CD4-positive, CD25-positive, alpha-beta regulatory T cell (primary cell): Measurements from ENCODE around the gene WRAP73. TPM values are rescaled to one million over a fixed set of nuclear protein-coding genes. Genes with fewer than 3 reads are reported as not detected.

Source experiments
- ATAC-seq, 2 donors: fragments of 150-1000 bp; cut with Tn5 transposase; one replicate each; pipeline ENCODE4 v1.10.0; 2021; ENCODE audit warnings: low read depth in 2 of 2, moderate number of reproducible peaks in 2 of 2, moderate library complexity in 1 of 2
- DNase-seq, 3 donors: peaks; one replicate each; pipeline versions ENCODE4 v3.0.0 to v3.0.0-alpha.2; 2012 to 2022; ENCODE audit warnings: mixed read lengths in 1 of 3
- H3K27ac ChIP-seq: one replicate; pipeline ENCODE4 v1.7.0; 2013; ENCODE audit warnings: mild to moderate bottlenecking, low read length; ENCODE audit not compliant: insufficient read depth, poor library complexity, severe bottlenecking
- H3K27me3 ChIP-seq: one replicate; pipeline ENCODE4 v1.7.0; 2013; ENCODE audit warnings: low read length; ENCODE audit not compliant: control insufficient read depth, insufficient read depth
- H3K36me3 ChIP-seq: one replicate; pipeline ENCODE4 v1.7.0; 2013; ENCODE audit warnings: mild to moderate bottlenecking, low read length, moderate library complexity; ENCODE audit not compliant: control insufficient read depth, insufficient read depth
- H3K4me1 ChIP-seq: 2 replicates; pipeline ENCODE4 v1.7.0; 2013; ENCODE audit warnings: mild to moderate bottlenecking, low read length; ENCODE audit not compliant: insufficient read depth, control insufficient read depth, poor library complexity, severe bottlenecking
- H3K4me3 ChIP-seq: one replicate; pipeline ENCODE4 v1.7.0; 2013; ENCODE audit warnings: low read depth, mild to moderate bottlenecking, low read length, moderate library complexity
- H3K9me3 ChIP-seq, 2 experiments: 1 replicate in 1 of 2; 2 replicates in 1 of 2; pipeline ENCODE4 v1.7.0; 2013; ENCODE audit warnings: low read length in 2 of 2, mild to moderate bottlenecking in 1 of 2, moderate library complexity in 1 of 2; ENCODE audit not compliant: control insufficient read depth in 2 of 2
- H3K27ac Mint-ChIP-seq, 3 donors: one replicate each; pipeline ENCODE4 v1.8.0; 2020 to 2022; ENCODE audit warnings: mild to moderate bottlenecking in 3 of 3, mixed read lengths in 3 of 3, moderate library complexity in 2 of 3
- H3K27me3 Mint-ChIP-seq: one replicate; pipeline ENCODE4 v1.8.0; 2022; ENCODE audit warnings: mild to moderate bottlenecking, mixed read lengths
- H3K36me3 Mint-ChIP-seq: one replicate; pipeline ENCODE4 v1.8.0; 2020; ENCODE audit warnings: mixed read lengths
- H3K4me1 Mint-ChIP-seq, 4 donors: one replicate each; pipeline ENCODE4 v1.8.0; 2020 to 2022; ENCODE audit warnings: mixed read lengths in 4 of 4, mild to moderate bottlenecking in 1 of 4
- H3K4me3 Mint-ChIP-seq, 4 donors: one replicate each; pipeline ENCODE4 v1.8.0; 2020 to 2022; ENCODE audit warnings: mild to moderate bottlenecking in 4 of 4, mixed read lengths in 4 of 4, moderate library complexity in 3 of 4
- H3K9me3 Mint-ChIP-seq, 7 donors: one replicate each; pipeline ENCODE4 v1.8.0; 2020 to 2022; ENCODE audit warnings: mixed read lengths in 7 of 7, mild to moderate bottlenecking in 3 of 7, moderate library complexity in 2 of 7
- polyA plus RNA-seq, 4 donors: library from polyadenylated mRNA; unstranded; fragments of 300-500 nt; fragmentation: Illumina TruSeq; gene quantifications; one replicate each; pipeline ENCODE4 v1.2.3, GENCODE V29; 2021
- total RNA-seq: library from RNA; stranded (reverse); gene quantifications from one replicate; pipeline ENCODE4 v1.2.3, GENCODE V29; 2022

WRAP73 gene
- total and polyA plus RNA-seq, 5 donors from 2014 or later: 27.9 to 37.1 (median 36.4) TPM

DNA sequence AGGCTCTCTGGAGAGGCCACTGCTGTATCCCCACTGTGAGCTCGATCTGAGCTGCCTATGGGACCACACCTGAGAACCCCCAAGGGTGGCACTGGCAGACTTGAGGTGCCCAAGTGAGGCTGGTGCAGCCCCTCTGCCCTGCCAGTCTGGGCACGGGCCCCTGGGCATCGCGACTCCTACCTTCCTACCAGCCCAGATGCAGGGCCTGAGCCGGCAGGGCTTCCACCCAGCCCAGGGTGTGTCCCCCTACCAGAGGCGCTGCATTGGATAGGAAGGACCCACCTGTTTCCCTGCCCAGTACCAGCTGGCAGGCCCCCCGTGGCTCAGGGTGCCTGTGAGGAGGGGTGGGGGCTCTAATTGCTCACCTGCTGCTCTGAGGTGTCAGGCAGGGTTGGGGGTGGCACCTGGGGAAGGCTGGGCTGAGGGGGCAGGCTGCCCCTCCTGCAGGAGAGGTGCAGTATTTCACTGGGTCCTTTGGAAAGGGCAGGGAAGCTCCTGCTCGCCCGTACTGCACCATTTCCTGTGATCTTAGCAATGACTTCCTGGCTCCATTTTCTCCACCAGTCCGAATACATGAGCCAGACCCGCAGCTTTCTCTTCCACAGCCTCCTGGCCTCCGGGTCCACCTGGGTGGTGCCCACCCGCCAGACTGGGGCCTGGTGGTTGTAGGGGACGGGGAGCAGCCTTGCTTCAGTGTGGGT is 14.2 kb upstream of the WRAP73 start:
- no peaks in the 10 kb centered on the region for H3K36me3 Mint-ChIP-seq
- Histone ChIP-seq H3K27ac (no peak overlapping the region), H3K4me3 (no peak overlapping the region), H3K36me3 (no peaks in the 10 kb centered on the region), H3K9me3 (no peaks in the 10 kb centered on the region), H3K27me3 (no peaks in the 10 kb centered on the region), H3K4me1 (no peaks in the 10 kb centered on the region)
- H3K27ac Mint-ChIP-seq: peak overlapping the region in 1 of 3 donors; percentile 38
- H3K27me3 Mint-ChIP-seq: peaks cover 18% of the 10 kb centered on the region
- ATAC-seq (no peak), DNase-seq (no peak)
- H3K4me3 Mint-ChIP-seq: peak overlapping the region in 1 of 4 donors; percentile 51
- H3K4me1 Mint-ChIP-seq: no peaks in the 10 kb centered on the region
- H3K9me3 Mint-ChIP-seq: no peaks in the 10 kb centered on the region

DNA sequence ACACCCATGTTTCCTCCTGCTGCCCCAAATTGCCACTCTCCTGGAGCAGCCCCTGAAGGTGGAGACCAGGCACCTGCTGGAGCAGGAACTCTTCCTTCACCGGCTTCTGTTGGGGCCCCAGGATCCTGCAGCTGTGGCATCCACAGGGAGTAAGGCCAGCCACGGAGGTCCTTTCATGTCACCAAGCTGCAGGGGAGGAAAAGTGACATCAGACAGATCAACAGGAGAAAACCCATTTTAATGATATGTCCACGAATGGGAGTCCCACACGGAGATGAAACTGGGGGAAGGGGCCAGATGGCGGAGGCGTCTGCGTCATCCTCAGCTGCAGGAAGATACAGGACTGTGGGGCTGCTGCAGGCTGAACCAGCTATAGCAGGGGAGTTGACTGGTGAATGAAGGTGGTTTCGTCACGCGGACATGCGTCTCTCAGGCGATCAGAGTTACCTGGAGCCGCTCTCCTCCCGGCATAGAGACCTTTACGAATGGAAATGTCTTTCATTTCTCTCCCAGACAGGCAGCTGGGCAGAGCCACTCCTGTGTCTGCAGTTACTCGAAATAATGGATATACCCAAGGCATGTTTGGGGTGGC is 12.3 kb upstream of the WRAP73 start:
- no peaks in the 10 kb centered on the region for H3K4me1 ChIP-seq
- Mint-ChIP-seq H3K9me3 (no peaks in the 10 kb centered on the region), H3K4me3 (no peak overlapping the region), H3K27ac (no peak overlapping the region), H3K36me3 (no peaks in the 10 kb centered on the region), H3K27me3 (peaks cover 26% of the 10 kb centered on the region), H3K4me1 (no peaks in the 10 kb centered on the region)
- DNase-seq (no peak), ATAC-seq (no peak)
- no peak overlapping the region for H3K27ac ChIP-seq
- no peaks in the 10 kb centered on the region for H3K36me3 ChIP-seq
- no peak overlapping the region for H3K4me3 ChIP-seq
- H3K9me3 ChIP-seq: no peaks in the 10 kb centered on the region
- H3K27me3 ChIP-seq: no peaks in the 10 kb centered on the region

DNA sequence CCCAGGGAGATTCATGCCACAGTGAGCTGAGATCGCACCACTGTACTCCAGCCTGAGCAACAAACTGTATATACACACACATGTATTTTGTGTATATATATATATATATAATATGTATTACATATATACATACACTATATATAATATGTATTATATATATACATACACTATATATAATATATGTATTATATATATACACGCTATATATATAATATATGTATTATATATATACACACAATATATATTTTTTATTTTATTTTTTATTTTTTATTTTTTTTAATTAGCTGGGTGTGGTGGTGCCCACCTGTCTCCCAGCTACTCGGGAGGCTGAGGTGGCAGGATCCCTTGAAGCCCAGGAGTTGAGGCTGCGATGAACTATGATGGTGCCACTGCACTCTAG is 11.7 kb upstream of the WRAP73 start:
- no peaks in the 10 kb centered on the region for H3K9me3 Mint-ChIP-seq
- Histone ChIP-seq H3K4me3 (no peak overlapping the region), H3K27me3 (no peaks in the 10 kb centered on the region), H3K4me1 (no peaks in the 10 kb centered on the region), H3K27ac (no peak overlapping the region), H3K36me3 (no peaks in the 10 kb centered on the region), H3K9me3 (no peaks in the 10 kb centered on the region)
- H3K36me3 Mint-ChIP-seq: no peaks in the 10 kb centered on the region
- H3K4me3 Mint-ChIP-seq: no peak overlapping the region
- no peak for DNase-seq
- ATAC-seq: no peak
- peaks cover 31% of the 10 kb centered on the region for H3K27me3 Mint-ChIP-seq
- no peaks in the 10 kb centered on the region for H3K4me1 Mint-ChIP-seq
- H3K27ac Mint-ChIP-seq: no peak overlapping the region

DNA sequence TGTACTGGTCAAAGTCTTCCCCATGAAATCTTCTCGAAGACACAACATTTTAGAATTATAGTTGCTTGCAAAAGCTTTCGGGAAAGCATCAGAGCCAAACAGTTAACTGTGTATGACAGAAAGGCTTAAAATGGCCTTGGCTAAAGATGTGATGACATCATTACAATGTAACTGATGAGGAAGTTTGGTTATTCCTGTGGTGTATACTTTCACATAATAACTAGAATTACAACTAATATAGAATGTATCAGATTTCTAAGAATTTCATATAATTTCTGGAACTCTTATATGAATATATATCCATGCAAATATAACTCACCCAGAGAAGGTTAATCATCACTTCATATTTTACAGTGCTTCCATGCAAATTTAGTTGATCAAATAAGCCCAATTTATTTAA is 10.8 kb upstream of the WRAP73 start:
- H3K36me3 Mint-ChIP-seq: no peaks in the 10 kb centered on the region
- no peaks in the 10 kb centered on the region for H3K9me3 Mint-ChIP-seq
- ATAC-seq (no peak), DNase-seq (no peak)
- no peaks in the 10 kb centered on the region for H3K36me3 ChIP-seq
- no peak overlapping the region for H3K27ac Mint-ChIP-seq
- no peak overlapping the region for H3K4me3 Mint-ChIP-seq
- H3K4me3 ChIP-seq: no peak overlapping the region
- no peaks in the 10 kb centered on the region for H3K9me3 ChIP-seq
- no peaks in the 10 kb centered on the region for H3K4me1 Mint-ChIP-seq
- H3K4me1 ChIP-seq: no peaks in the 10 kb centered on the region
- H3K27me3 Mint-ChIP-seq: peaks cover 32% of the 10 kb centered on the region
- H3K27me3 ChIP-seq: no peaks in the 10 kb centered on the region
- no peak overlapping the region for H3K27ac ChIP-seq

DNA sequence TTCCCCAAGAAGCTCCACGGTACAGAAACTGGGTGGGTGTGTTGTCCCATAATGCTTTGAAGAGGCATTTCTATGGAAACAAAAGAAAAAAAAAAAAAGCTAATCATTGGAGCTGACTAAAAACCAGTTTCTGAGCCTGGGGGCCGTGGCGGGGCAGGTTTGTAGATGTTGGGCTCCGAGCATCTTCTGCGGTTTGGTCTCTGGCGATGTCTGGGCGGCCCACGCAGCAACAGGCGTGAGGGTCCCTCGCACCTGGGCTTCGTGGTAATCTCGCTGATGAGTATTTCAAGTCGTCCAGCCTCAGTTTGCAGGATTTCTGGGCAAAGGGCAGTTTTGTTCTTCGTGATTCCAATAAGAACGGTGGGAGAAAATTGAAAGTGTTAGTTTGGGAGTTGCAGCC is 9.2 kb upstream of the WRAP73 start:
- Histone ChIP-seq H3K4me3 (no peak overlapping the region), H3K27me3 (no peaks in the 10 kb centered on the region), H3K4me1 (no peaks in the 10 kb centered on the region), H3K27ac (no peak overlapping the region), H3K36me3 (no peaks in the 10 kb centered on the region), H3K9me3 (no peaks in the 10 kb centered on the region)
- DNase-seq: no peak
- Mint-ChIP-seq H3K4me1 (no peaks in the 10 kb centered on the region), H3K36me3 (no peaks in the 10 kb centered on the region), H3K9me3 (no peaks in the 10 kb centered on the region), H3K4me3 (no peak overlapping the region), H3K27me3 (peaks cover 44% of the 10 kb centered on the region), H3K27ac (no peak overlapping the region)
- no peak for ATAC-seq

DNA sequence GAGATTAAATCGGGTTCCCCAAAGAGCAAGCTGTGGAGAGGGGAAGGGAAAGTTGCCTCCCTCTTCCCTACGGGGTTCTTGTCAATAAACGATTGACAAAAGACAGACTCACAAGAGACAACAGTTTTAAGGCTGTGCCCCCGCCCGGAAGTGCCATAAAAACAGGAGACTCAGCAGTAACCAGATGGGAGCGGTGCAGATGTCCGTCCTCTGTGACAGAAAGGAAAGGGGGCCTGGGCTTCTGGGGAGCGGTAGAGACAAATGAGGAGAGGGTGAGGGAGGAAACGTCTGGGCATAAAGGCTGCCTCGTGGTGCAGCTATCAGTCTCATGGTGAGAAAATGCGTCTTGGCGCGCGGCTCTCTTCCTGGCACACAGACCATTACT is 8.3 kb upstream of the WRAP73 start:
- no peaks in the 10 kb centered on the region for H3K9me3 ChIP-seq
- Mint-ChIP-seq H3K4me3 (no peak overlapping the region), H3K27me3 (peaks cover 51% of the 10 kb centered on the region), H3K4me1 (peaks cover 0 to 4% (median 0%) of the 10 kb centered on the region in 4 donors), H3K27ac (no peak overlapping the region), H3K9me3 (peaks cover 0 to 2% (median 0%) of the 10 kb centered on the region in 7 donors), H3K36me3 (no peaks in the 10 kb centered on the region)
- ATAC-seq (no peak), DNase-seq (no peak)
- no peaks in the 10 kb centered on the region for H3K4me1 ChIP-seq
- no peak overlapping the region for H3K27ac ChIP-seq
- H3K27me3 ChIP-seq: peaks cover 4% of the 10 kb centered on the region
- no peaks in the 10 kb centered on the region for H3K36me3 ChIP-seq
- H3K4me3 ChIP-seq: no peak overlapping the region

DNA sequence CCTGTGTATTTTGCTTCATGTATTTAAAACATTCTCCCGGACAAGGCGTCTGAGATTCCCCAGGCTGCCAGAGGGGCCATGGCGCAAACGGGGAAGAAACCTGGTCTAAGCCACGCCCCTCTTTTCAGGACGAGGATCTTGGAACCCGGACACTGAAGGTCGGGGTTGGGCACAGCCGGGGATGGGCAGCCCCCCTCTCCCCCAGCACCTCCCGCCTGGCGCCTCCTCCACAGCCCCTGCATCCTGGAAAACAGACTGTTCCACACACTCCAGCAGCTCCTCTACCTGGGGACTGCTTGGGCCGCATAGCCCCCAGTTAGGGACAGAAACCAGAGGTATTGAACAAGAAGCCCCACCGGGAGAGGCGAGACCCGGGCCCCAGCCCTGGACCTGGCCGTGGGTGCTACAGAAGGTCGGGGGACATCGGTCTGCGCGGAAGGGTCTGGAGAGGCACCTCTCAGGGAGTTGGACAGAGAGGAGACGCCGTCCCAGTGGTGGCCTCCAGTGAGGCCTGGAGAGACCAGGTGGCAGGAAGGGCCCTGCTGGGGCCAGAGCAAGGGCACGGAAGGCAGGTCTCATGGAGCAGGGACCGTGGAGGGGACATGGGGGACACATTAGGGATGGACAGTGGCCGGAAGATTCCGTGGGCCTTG is 7.8 kb upstream of the WRAP73 start:
- Histone ChIP-seq H3K9me3 (no peaks in the 10 kb centered on the region), H3K27me3 (peaks cover 4% of the 10 kb centered on the region), H3K4me3 (no peak overlapping the region), H3K27ac (no peak overlapping the region), H3K4me1 (peaks cover 3% of the 10 kb centered on the region), H3K36me3 (no peaks in the 10 kb centered on the region)
- Mint-ChIP-seq H3K4me3 (no peak overlapping the region), H3K4me1 (peaks cover 0 to 4% (median 0%) of the 10 kb centered on the region in 4 donors), H3K27ac (no peak overlapping the region), H3K36me3 (no peaks in the 10 kb centered on the region), H3K27me3 (peaks cover 50% of the 10 kb centered on the region), H3K9me3 (peaks cover 0 to 2% (median 0%) of the 10 kb centered on the region in 7 donors)
- DNase-seq (no peak), ATAC-seq (no peak)
